HEK293T (cell line): ENCODE measurements around the gene CEP57L1.

Experiments used
- CTCF ChIA-PET: fragments of 350-600 bp; formaldehyde crosslinking; extraction: SDS; loops from one replicate; lab custom pipeline; 2021; ENCODE audit warnings: antibody characterized with exemption, inconsistent platforms; lab: Yijun Ruan, JAX
- POLR2A ChIA-PET: fragments of 350-600 bp; formaldehyde crosslinking; extraction: SDS; loops from one replicate; lab custom pipeline; 2020; ENCODE audit warnings: antibody characterized with exemption, inconsistent platforms; lab: Yijun Ruan, JAX
- DNase-seq: peaks from one replicate; pipeline ENCODE4 v3.0.0; 2012; ENCODE audit warnings: mixed read lengths; ENCODE audit errors: extremely low spot score
- BHLHE40 ChIP-seq: fragments of 450-650 bp; IDR thresholded peaks from 2 replicates; pipeline ENCODE4 v1.6.1; 2016; ENCODE audit warnings: mild to moderate bottlenecking, moderate library complexity, borderline replicate concordance
- ELF4 ChIP-seq: fragments of 450-650 bp; IDR thresholded peaks from 2 replicates; pipeline ENCODE4 v1.6.1; 2017; ENCODE audit warnings: antibody characterized with exemption
- FOXA1 ChIP-seq: fragments of 450-650 bp; IDR thresholded peaks from 2 replicates; pipeline ENCODE4 v1.6.1; 2016; ENCODE audit warnings: mild to moderate bottlenecking
- FOXK2 ChIP-seq: fragments of 450-650 bp; IDR thresholded peaks from 2 replicates; pipeline ENCODE4 v1.6.1; 2016; ENCODE audit warnings: mild to moderate bottlenecking
- FOXM1 ChIP-seq: fragments of 450-650 bp; IDR thresholded peaks from 2 replicates; pipeline ENCODE4 v1.6.1; 2017; ENCODE audit warnings: mild to moderate bottlenecking, borderline replicate concordance
- HDGF ChIP-seq: fragments of 450-650 bp; IDR thresholded peaks from 2 replicates; pipeline ENCODE4 v1.6.1; 2017; ENCODE audit warnings: antibody characterized with exemption, borderline replicate concordance
- L3MBTL2 ChIP-seq: fragments of 450-650 bp; conservative IDR thresholded peaks from 2 replicates; pipeline ENCODE4 v1.6.1; 2016; ENCODE audit warnings: mild to moderate bottlenecking
- LEF1 ChIP-seq: fragments of 450-650 bp; IDR thresholded peaks from 2 replicates; pipeline ENCODE4 v1.6.1; 2017; ENCODE audit warnings: mild to moderate bottlenecking, borderline replicate concordance
- SP1 ChIP-seq: fragments of 450-650 bp; IDR thresholded peaks from 2 replicates; pipeline ENCODE4 v1.6.1; 2017
- SUZ12 ChIP-seq: fragments of 450-650 bp; IDR thresholded peaks from 2 replicates; pipeline ENCODE4 v1.6.1; 2016; ENCODE audit warnings: mild to moderate bottlenecking
- TARDBP ChIP-seq: fragments of 450-650 bp; IDR thresholded peaks from 2 replicates; pipeline ENCODE4 v1.6.1; 2016

CEP57L1 gene

DNA sequence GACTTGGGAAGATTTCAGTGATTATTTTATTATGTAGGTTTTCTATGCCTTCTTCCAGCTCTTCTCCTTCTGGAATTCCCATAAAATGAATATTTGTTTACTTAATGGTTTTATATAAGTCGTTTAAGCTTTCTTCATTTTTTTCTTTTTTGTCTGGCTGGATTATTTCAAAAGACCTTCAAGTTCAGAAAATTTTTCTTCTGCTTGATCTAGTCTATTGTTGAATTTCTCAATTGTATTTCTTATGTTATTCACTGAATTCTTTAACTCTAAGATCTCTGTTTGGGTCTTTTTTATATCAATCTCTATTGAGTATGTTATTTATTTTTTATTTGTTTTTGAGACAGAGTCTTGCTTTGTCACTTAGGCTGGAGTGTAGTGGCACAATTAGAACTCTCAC is 117.4 kb downstream of the CEP57L1 start:
- ChIA-PET CTCF (no interaction called here), POLR2A (no interaction called here)
- no peak for DNase-seq
- TF ChIP-seq FOXM1 (no peak), TARDBP (no peak), FOXK2 (no peak), HDGF (no peak), SUZ12 (no peak), BHLHE40 (no peak), LEF1 (no peak), L3MBTL2 (no peak), ELF4 (no peak), SP1 (no peak), FOXA1 (no peak)
